Fibroblast of villous mesenchyme (primary cell): ENCODE results near the gene TXNRD1. TPM values are rescaled to one million over a fixed set of nuclear protein-coding genes. Genes with fewer than 3 reads are reported as not detected.

Source experiments
- DNase-seq: peaks from one replicate; pipeline ENCODE4 v3.0.0-alpha.2; 2010; ENCODE audit warnings: low read depth
- H3K4me3 ChIP-seq: 2 replicates; pipeline ENCODE4 v1.5.1; 2011; ENCODE audit warnings: low read depth, mild to moderate bottlenecking, low read length
- CTCF ChIP-seq: IDR thresholded peaks from 2 replicates; pipeline ENCODE4 v1.5.1; 2012; ENCODE audit warnings: low read depth, mild to moderate bottlenecking, low read length; ENCODE audit not compliant: insufficient read depth
- total RNA-seq: library from RNA; depleted of rRNA; stranded (reverse); fragments of >200 nt; gene quantifications from 2 replicates; pipeline ENCODE4 v1.2.3, GENCODE V29; 2012

The TXNRD1 gene
- total RNA-seq, 1 donor = 747 TPM

- no peak for DNase-seq
- no peak overlapping the region for H3K4me3 ChIP-seq
- no peak for TF ChIP-seq CTCF
Observed at GRCh38 chr12:104369708-104370107, 154.1 kb downstream of the TXNRD1 start.

- DNase-seq = no peak
- no peak overlapping the region for H3K4me3 ChIP-seq
- no peak for TF ChIP-seq CTCF
Observed at GRCh38 chr12:104371043-104371870, 155.7 kb downstream of the TXNRD1 start.

GRCh38 chr12:104372061-104372720 lies 156.6 kb downstream of the TXNRD1 start:
- DNase-seq = no peak
- no peak for TF ChIP-seq CTCF
- H3K4me3 ChIP-seq = no peak overlapping the region

GRCh38 chr12:104372721-104373335 lies 157.2 kb downstream of the TXNRD1 start:
- no peak for TF ChIP-seq CTCF
- no peak for DNase-seq
- no peak overlapping the region for H3K4me3 ChIP-seq

GRCh38 chr12:104374071-104374470 lies 158.5 kb downstream of the TXNRD1 start:
- no peak overlapping the region for H3K4me3 ChIP-seq
- no peak for TF ChIP-seq CTCF
- DNase-seq = no peak

GRCh38 chr12:104374806-104375205 lies 159.2 kb downstream of the TXNRD1 start:
- no peak for DNase-seq
- no peak for TF ChIP-seq CTCF
- no peak overlapping the region for H3K4me3 ChIP-seq
